Measurements from ENCODE around the gene ATG9B. TPM values are rescaled to one million over a fixed set of nuclear protein-coding genes. Genes with fewer than 3 reads are reported as not detected.

ATG9B gene
- total and polyA plus RNA-seq, 9 of the 15 experiments (the other 6 are each of a cell fraction or from before 2014, with no cell fraction given) = 0.29 to 8.0 (median 2.1) TPM

- TF ChIP-seq CTCF (IDR thresholded peaks at IDR 0.05 in 2 of 3, conservative IDR thresholded peaks at IDR 0.05 in 1 of 3; ENCODE audit: insufficient read depth in 2 of 3, low read depth in 1 of 3, low read length in 3 of 3) = no peak
- TF ChIP-seq FOXJ2 (tag; IDR thresholded peaks at IDR 0.05) = no peak
- TF ChIP-seq PHF20 (IDR thresholded peaks at IDR 0.05; ENCODE audit: partially characterized antibody) = no peak
- TF ChIP-seq CBX1 (IDR thresholded peaks at IDR 0.05; ENCODE audit: low read depth) = peak; percentile 1; the same call in 1 of the 2 replicates
- TF ChIP-seq ASH1L (IDR thresholded peaks at IDR 0.05; ENCODE audit: borderline replicate concordance, low read depth, partially characterized antibody) = no peak
- no peak for TF ChIP-seq HNRNPLL (IDR thresholded peaks at IDR 0.05; ENCODE audit: low read depth, low read length, poor library complexity, severe bottlenecking)
- TF ChIP-seq DLX4 (CRISPR knock-in tag; IDR thresholded peaks at IDR 0.05) = no peak
- TF ChIP-seq SRSF1 (IDR thresholded peaks at IDR 0.05; ENCODE audit: low read depth, low read length) = no peak
- TF ChIP-seq ZBTB1 (CRISPR knock-in tag; IDR thresholded peaks at IDR 0.05; ENCODE audit: borderline replicate concordance, low read depth) = no peak
- TF ChIP-seq ZNF583 (CRISPR knock-in tag; IDR thresholded peaks at IDR 0.05) = no peak
- TF ChIP-seq PHF8 (IDR thresholded peaks at IDR 0.05; ENCODE audit: borderline replicate concordance, low read length) = peak; percentile 14; the same call in 1 of the 2 replicates
- TF ChIP-seq ZKSCAN1 (IDR thresholded peaks at IDR 0.05; ENCODE audit: low read depth, low read length) = no peak; the same call in 1 of the 2 replicates
- no peak for TF ChIP-seq NR0B1 (IDR thresholded peaks at IDR 0.05; ENCODE audit: partially characterized antibody)
- TF ChIP-seq KLF1 (tag; IDR thresholded peaks at IDR 0.05) = peak; percentile 15; the same call in 1 of the 2 replicates
- TF ChIP-seq HDAC8 (tag; IDR thresholded peaks at IDR 0.05) = peak; percentile 21; the same call in 1 of the 2 replicates
- TF ChIP-seq ELF4 (CRISPR knock-in tag; IDR thresholded peaks at IDR 0.05) = no peak
- TF ChIP-seq CBX5 (IDR thresholded peaks at IDR 0.05; ENCODE audit: borderline replicate concordance, low read depth) = no peak
- TF ChIP-seq PTRF (tag; IDR thresholded peaks at IDR 0.05) = no peak
- TF ChIP-seq PHB (CRISPR knock-in tag; IDR thresholded peaks at IDR 0.05) = no peak
- no peak for TF ChIP-seq FOXA3 (CRISPR knock-in tag; conservative IDR thresholded peaks at IDR 0.05 in 1 of 2, IDR thresholded peaks at IDR 0.05 in 1 of 2)
- TF ChIP-seq SMAD3 (CRISPR knock-in tag; conservative IDR thresholded peaks at IDR 0.05) = no peak
- TF ChIP-seq DIDO1 (tag; IDR thresholded peaks at IDR 0.05; ENCODE audit: low read depth) = no peak
- no peak for TF ChIP-seq CBFA2T3 (IDR thresholded peaks at IDR 0.05)
- no peak for TF ChIP-seq CHCHD3 (CRISPR knock-in tag; IDR thresholded peaks at IDR 0.05)
These were observed 38.3 kb upstream of the ATG9B start (continued) for GRCh38 chr7:151062399-151063211.
